Omental fat pad (tissue), 4 donors: ENCODE measurements around the gene CDKN3. TPM values are rescaled to one million over a fixed set of nuclear protein-coding genes. Genes with fewer than 3 reads are reported as not detected.

Experiments
- ATAC-seq: fragments of 150-250 bp; one replicate; pipeline ENCODE4 v1.9.1; 2016; ENCODE audit warnings: mild to moderate bottlenecking, moderate library complexity; ENCODE audit not compliant: low FRiP score
- DNase-seq: peaks from one replicate; pipeline ENCODE4 v3.0.0-alpha.2; 2019; ENCODE audit warnings: low spot score
- CTCF ChIP-seq, 3 donors: fragments of 450-650 bp; IDR thresholded peaks; one replicate each; pipeline ENCODE4 v1.5.1; 2016 to 2017; ENCODE audit warnings: antibody characterized with exemption in 3 of 3, mild to moderate bottlenecking in 3 of 3, moderate library complexity in 2 of 3
- total RNA-seq, 4 donors: library from RNA; depleted of rRNA; stranded (reverse); fragments of >200 nt; gene quantifications; one replicate each; pipeline ENCODE4 v1.1.0, GENCODE V29; 2016

The CDKN3 gene
- total RNA-seq, 4 donors from 2014 or later, result 0.94 to 7.6 (median 4.2) TPM

GRCh38 chr14:54362089-54362504 lies 34.7 kb upstream of the CDKN3 start:
- no peak for DNase-seq
- ATAC-seq, result no peak
- TF ChIP-seq CTCF (IDR thresholded peaks at IDR 0.05), result no peak

- no peak for TF ChIP-seq CTCF (IDR thresholded peaks at IDR 0.05)
Measured at GRCh38 chr14:54362759-54363437, 33.9 kb upstream of the CDKN3 start.

GRCh38 chr14:54364555-54365415 lies 32.0 kb upstream of the CDKN3 start:
- no peak for TF ChIP-seq CTCF (IDR thresholded peaks at IDR 0.05)
- ATAC-seq, result peak; percentile 89
- no peak for DNase-seq

More at GRCh38 chr14:54362759-54363437, 33.9 kb upstream of the CDKN3 start:
- no peak for ATAC-seq
- DNase-seq, result no peak

- no peak for TF ChIP-seq CTCF (IDR thresholded peaks at IDR 0.05)
- ATAC-seq (peak; percentile 73), DNase-seq (no peak)
Measured at GRCh38 chr14:54366736-54367735, 29.8 kb upstream of the CDKN3 start.

- TF ChIP-seq CTCF (IDR thresholded peaks at IDR 0.05), result no peak
- DNase-seq, result no peak
- no peak for ATAC-seq
Measured at GRCh38 chr14:54368291-54368690, 28.5 kb upstream of the CDKN3 start.

GRCh38 chr14:54369343-54369742 lies 27.5 kb upstream of the CDKN3 start:
- ATAC-seq (no peak), DNase-seq (no peak)
- no peak for TF ChIP-seq CTCF (IDR thresholded peaks at IDR 0.05)
